UCSD-AML1 (cell line): ENCODE data around the gene TBC1D1.

Source experiments
- DNase-seq: peaks from one replicate; lab custom pipeline; 2025; ENCODE audit not compliant: unreplicated experiment; lab: John Stamatoyannopoulos, UW

Gene TBC1D1

DNA sequence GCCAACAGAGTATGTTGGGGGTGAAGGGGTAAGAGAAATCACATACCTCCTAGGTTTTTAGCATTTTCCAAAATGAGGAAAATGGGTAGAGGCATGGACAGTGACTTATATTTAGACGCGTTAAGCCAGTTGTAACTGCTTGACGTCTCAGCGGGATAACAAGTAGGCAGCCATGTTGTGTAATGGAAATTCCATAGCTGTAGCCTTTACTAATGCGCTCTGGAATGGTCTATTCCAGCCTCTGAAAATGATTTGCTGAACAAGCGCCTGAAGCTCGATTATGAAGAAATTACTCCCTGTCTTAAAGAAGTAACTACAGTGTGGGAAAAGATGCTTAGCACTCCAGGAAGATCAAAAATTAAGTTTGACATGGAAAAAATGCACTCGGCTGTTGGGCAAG is 204.8 kb downstream of the TBC1D1 start:
- DNase-seq, result no peak

GRCh38 chr4:38097818-38098217 is 206.9 kb downstream of the TBC1D1 start:
- no peak for DNase-seq

- DNase-seq, result no peak
These were observed 208.2 kb downstream of the TBC1D1 start for GRCh38 chr4:38099020-38099600.

- no peak for DNase-seq
These were observed 209.1 kb downstream of the TBC1D1 start for GRCh38 chr4:38099908-38100407.

- DNase-seq, result no peak
These were observed 209.8 kb downstream of the TBC1D1 start for GRCh38 chr4:38100474-38101255.

GRCh38 chr4:38101563-38101962 is 210.7 kb downstream of the TBC1D1 start:
- no peak for DNase-seq

DNA sequence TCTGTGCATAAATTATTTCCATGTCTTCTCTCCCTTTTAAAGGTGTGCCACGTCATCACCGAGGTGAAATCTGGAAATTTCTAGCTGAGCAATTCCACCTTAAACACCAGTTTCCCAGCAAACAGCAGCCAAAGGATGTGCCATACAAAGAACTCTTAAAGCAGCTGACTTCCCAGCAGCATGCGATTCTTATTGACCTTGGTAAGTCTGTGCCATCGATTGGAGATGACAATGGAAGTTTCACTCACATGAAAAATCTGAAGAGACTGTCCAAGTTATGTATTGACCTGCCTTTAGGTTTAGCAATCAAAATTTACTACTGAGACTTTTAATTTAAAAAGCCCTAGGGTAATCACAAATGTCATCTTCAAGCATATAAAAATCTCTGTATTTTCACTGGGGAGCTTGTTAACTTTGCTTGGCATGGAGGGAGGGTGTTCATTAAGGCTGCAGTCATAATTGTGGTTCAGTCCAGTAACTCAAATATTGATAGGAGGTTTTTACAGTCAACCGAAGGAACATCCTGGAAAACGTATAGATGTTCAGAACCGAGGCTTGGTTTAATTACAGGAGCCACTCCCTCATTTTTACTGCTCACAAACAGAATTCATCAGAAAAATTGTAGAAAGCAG is 212.2 kb downstream of the TBC1D1 start:
- DNase-seq, result no peak

GRCh38 chr4:38105475-38106220 is 214.8 kb downstream of the TBC1D1 start:
- no peak for DNase-seq

GRCh38 chr4:38106311-38106710 is 215.4 kb downstream of the TBC1D1 start:
- DNase-seq, result no peak

GRCh38 chr4:38106886-38107514 is 216.1 kb downstream of the TBC1D1 start:
- DNase-seq, result no peak

DNA sequence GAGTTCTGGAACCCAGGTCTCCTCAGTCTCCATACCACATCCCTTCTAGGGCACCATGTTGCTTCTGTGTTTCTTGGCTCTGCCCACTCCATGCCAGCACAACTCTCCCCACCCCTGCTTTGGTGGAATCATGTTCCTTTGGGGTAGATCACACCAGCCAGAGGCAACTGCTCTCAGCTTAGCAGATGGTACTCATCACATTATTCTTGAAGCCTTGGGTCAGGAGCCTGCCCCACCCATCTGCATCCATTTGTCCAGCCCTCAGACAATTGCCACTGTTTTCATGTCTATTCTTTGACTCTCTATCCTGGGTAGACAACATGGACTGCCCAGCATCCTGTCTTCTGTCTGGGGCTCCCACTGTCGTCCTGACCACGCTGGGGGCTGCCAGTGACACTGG is 216.9 kb downstream of the TBC1D1 start:
- no peak for DNase-seq

DNA sequence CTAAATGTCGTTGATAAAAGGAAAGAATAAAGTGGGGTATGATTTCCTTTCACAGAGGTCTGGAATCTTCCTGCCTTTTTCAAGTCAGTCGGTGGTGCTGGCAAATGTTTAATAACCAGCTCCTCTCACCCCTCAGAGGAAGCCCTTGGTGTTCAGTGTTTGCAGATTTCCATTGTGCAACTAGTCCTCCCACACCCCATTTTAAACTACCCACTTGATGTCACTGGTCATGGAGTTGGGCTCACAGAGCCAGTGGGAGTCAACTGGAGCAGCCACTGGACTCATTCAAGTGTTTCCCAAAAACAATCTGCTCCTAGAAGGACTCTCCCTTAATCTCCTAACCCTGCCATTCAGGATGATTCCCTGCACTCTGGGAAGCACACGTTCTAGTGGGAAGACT is 218.5 kb downstream of the TBC1D1 start:
- DNase-seq, result no peak

DNA sequence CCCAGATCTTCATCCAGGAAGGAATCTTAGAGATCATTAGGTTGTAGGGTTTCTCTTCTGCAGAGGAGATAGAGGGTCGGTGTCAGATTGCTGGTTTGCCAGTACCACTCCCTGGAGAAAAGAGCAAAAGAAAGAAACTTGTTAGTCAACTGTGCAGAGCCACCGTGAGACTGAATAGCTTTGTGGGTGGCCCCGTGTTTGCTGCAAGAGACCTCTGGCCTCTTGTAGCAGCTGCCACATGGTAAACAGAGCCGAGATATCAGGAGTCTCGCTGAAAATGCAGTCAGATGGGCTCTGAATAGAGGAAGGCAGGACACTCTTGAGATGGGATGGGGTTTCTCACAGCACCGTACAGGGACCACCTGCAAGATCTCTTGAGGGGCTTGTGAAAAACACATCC is 219.0 kb downstream of the TBC1D1 start:
- no peak for DNase-seq

DNA sequence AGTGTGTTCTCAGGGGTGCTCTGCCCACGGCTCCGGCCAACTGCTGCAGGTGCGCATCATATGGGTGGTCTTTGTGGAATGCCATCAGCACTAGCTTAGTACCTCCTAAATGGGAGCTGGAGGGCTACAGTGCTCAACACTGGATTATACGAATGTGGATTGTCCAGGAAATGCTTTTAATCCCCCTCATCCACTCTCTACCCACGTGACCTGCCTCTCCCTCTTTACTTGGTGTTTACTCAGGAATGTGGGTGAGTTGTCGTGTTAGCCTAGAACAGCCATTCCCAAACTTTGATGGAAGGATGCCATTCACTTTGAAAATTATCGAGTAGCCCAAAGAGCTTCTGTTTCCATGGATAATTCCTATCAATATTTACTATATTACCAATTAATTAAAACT is 220.1 kb downstream of the TBC1D1 start:
- no peak for DNase-seq

- DNase-seq, result no peak
These were observed 220.8 kb downstream of the TBC1D1 start for GRCh38 chr4:38111717-38112116.

DNA sequence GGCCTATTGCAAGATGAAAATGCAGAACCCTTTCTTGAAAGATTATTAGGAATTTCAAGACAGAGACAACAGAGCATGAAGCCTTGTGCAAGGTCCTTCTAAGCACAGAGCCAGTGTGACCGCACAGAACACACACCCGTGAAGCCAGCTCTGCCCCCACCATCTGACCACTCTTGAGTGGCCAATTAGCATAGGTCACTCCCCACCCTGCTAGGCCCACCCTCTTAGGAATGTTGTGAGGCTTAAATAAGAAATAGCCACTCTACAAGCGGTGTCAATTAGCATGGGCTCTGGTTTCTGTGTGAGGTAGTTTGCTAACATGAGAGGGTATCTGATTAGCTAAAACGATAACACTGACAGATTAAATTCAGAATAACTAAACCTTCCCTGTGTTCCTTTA is 222.2 kb downstream of the TBC1D1 start:
- DNase-seq, result no peak

- DNase-seq, result no peak
These were observed 222.7 kb downstream of the TBC1D1 start for GRCh38 chr4:38113551-38113950.

DNA sequence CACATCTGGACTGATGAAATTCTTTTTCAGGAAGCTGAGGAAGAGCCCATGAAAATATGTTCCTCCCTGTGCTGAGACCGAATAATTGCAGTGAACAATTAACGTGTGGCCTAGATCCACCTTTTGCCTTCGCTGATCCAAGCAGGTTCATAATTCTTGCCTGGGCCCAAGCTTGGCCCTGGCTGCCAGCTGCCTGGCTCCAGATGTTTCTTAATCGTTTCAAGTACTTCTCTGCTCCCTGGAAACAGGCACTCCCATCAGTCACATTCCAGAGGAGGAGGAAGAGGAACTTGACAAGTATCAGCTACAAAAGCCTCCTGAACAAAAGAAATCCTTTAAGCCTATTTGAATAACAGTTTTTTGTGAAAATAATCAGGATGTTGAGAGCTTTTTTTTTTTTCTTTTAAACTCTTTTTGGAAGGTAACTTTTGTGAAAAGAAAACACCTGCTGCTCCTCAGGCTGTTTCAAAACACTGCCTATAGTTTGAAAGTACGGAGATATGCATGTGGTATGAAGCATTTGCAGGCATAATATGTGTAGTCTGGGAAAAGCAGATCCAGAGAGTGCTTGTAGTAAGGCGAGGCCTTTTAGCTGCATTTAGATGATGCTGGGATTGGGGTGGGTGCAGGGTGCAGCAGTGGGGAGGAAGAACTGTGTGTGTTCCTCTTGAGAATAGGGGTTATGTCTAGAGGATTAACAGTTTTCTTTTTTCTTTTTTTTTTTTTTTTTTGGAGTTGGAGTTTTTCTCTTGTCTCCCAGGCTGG is 223.7 kb downstream of the TBC1D1 start:
- peak; percentile 19 for DNase-seq

DNA sequence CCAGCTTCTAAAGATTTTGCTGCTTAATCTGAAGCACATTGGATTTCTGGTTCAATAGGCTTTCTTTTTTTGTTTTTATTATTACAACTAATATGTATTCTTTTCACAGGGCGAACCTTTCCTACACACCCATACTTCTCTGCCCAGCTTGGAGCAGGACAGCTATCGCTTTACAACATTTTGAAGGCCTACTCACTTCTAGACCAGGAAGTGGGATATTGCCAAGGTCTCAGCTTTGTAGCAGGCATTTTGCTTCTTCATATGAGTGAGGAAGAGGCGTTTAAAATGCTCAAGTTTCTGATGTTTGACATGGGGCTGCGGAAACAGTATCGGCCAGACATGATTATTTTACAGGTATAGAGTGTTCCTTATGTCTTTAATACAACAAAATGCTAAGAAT is 224.7 kb downstream of the TBC1D1 start:
- no peak for DNase-seq

- no peak for DNase-seq
These were observed 226.7 kb downstream of the TBC1D1 start for GRCh38 chr4:38117591-38117990.
